Fibroblast of the conjunctiva (primary cell): ENCODE results near the gene TRABD.
"Not testable (repeated sequence)": the region's sequence is repeated elsewhere in the genome, so short reads cannot be mapped to it uniquely, and the experiment has no call there.

Experiments used
- DNase-seq: peaks from one replicate; pipeline ENCODE4 v3.0.0-alpha.2; 2010; ENCODE audit warnings: low read depth

Gene TRABD

DNA sequence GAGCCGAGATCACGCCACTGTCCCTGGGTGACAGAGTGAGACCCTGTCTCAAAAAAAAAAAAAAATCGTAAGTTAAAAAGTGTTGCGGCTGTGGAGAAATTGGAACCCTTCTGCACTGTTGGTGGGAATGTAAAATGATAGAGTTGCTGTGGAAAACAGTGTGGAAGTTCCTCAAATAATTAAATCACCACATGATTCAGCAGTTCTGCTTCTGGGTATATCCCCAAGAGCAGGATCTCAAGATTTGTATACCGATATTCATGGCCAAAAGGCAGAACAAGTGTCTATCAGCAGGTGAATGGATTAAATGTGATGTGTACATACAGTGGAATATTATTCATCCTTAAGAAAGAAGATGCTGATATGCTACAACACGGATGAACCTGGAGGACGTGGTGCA lies 18.9 kb downstream of the TRABD start:
- DNase-seq: no peak

- not testable (repeated sequence) for DNase-seq
Measured at GRCh38 chr22:50204998-50205397, 19.3 kb downstream of the TRABD start.

GRCh38 chr22:50205781-50206569 lies 20.3 kb downstream of the TRABD start:
- no peak for DNase-seq

DNA sequence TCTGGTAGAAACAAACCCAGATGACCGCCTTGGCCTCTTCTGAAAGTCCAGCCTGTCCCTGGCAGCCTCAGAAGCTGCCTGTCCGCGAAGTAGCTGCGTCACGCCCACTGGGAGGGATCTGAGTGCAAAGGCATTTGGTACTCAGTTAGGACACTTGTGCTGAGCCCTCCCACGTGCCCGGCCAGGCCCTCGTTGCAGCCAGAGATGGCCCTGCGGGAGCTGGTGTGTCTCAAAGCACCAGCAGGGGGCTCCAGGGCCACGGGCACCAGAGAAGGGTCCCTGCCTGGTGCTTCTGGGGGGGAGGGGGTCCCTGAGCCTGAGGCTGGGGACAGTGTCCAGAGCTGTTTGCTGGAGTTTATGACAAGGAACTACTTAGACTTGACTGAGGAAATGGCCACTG lies 20.9 kb downstream of the TRABD start:
- peak; percentile 27 for DNase-seq

DNA sequence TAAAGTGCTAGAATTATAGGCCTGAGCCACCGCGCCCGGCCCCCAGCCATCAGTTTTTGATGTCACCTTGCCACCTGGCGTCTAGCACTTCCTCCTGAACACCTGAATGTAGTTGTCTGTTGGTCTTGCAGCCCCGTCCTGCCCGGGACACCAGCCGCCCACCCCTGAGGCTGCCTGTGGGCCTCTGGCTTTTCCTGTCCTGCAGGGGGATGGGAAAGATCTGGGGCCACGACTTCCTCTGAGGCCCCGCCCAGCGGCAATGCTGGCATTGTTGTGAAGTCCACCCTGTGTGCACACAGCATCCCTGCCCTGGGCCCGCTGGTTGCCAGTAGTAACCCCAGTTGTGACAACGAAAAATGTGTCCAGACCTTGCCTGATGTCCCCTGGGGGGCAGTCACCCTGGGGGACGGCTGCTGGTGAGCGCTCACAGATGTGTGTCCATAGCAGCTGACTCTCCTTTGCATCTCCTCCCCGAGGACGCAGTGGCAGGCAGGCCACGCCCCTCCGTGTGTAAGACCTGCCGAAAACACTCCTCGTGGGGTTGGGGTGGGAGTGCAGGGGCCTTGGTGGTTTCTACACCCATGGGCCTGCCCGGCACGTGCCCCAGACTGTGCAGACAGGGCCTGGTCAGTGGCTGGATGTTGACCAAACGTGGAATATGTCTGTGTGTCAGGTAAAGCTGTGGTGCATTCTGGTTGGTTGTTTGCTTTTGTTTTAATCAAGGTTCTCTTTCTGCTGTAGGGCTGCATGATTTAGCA lies 21.8 kb downstream of the TRABD start:
- DNase-seq: no peak

- DNase-seq: no peak
Measured at GRCh38 chr22:50208430-50208938, 22.8 kb downstream of the TRABD start.

GRCh38 chr22:50208939-50209892 lies 23.5 kb downstream of the TRABD start:
- no peak for DNase-seq

GRCh38 chr22:50209893-50210292 lies 24.2 kb downstream of the TRABD start:
- DNase-seq: peak; percentile 39

DNA sequence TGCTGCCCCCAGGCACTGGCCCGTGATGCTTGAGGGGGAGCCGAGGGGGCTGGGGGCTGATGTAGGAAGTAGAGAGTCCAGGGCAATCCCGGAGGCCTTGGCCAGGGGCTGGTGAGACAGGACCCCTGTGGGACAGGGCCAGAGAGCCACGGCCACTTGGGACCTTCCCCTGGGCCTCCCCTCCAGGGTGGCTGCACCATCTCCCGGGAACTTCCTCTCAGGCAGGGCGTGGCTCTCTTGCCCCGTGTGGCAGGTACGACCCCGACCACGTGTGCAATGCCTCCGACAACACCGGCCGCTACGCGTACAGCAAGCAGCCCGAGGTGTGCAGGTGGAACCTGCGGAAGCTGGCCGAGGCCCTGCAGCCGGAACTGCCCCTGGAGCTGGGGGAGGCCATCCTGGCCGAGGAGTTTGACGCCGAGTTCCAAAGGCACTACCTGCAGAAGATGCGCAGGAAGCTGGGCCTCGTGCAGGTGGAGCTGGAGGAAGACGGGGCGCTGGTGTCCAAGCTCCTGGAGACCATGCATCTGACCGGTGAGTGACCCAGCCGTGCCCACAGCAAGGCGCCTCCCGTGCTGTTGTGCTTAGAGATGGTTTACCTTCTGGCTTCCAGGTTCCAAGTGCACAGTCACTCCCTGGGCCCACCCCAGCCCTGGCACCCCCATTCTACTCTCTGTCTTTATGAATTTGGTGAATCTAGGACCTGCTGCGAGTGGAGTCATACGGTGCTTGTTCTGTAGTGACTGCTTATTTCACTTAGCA lies 24.8 kb downstream of the TRABD start:
- DNase-seq: no peak

GRCh38 chr22:50211147-50211546 lies 25.4 kb downstream of the TRABD start:
- DNase-seq: no peak

DNA sequence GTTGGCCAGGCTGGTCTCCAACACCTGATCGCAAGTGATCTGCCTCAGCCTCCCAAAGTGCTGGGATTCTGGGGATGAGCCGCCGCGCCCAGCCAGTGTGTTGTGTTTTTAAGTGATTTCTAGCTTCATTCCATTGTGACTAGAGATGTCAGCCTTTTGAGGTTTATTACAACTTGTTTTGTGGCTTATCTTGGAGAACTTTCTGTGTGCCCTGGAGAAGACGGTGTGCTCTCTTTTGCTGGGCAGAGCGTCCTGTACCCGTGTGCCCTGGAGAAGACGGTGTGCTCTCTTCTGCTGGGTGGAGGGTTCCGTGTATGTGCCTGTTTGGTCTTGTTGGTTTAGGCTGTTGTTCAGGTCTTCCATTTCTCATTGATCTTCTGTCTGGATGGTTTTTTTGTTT lies 27.6 kb downstream of the TRABD start:
- no peak for DNase-seq

GRCh38 chr22:50215297-50216054 lies 29.8 kb downstream of the TRABD start:
- no peak for DNase-seq

DNA sequence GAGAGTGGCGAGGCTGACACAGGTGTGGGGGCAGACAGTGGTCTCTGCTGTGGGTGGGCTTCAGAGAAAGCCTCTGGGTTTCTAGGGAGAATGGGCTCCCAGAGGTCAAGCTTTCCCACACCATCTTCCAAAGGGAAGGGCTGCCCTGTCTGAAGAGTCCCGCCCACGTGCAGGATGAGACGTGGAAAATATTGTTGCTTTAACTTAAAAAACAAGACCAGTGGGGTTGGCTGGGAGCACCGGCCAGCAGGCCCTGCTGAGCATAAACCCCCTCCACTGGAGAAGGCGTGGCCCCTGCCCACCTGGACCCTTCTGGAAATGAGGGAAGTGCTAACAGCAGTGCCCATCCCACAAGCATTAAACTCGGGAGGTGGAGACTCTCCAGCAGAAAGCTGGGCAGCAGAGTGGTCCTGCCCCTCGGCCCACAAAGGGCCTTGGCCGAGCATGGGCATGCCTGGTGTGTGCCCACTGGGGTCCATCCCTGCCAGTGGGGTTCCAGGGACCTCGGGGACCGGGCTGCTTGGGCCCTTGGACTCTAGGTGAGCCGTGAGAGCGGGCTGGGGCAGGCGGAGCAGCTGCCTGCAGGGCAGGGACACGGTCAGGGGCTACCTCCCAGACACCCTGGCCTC lies 30.5 kb downstream of the TRABD start:
- DNase-seq: no peak

- DNase-seq: no peak
Measured at GRCh38 chr22:50216684-50217520, 31.2 kb downstream of the TRABD start.

GRCh38 chr22:50217543-50218152 lies 31.9 kb downstream of the TRABD start:
- no peak for DNase-seq

DNA sequence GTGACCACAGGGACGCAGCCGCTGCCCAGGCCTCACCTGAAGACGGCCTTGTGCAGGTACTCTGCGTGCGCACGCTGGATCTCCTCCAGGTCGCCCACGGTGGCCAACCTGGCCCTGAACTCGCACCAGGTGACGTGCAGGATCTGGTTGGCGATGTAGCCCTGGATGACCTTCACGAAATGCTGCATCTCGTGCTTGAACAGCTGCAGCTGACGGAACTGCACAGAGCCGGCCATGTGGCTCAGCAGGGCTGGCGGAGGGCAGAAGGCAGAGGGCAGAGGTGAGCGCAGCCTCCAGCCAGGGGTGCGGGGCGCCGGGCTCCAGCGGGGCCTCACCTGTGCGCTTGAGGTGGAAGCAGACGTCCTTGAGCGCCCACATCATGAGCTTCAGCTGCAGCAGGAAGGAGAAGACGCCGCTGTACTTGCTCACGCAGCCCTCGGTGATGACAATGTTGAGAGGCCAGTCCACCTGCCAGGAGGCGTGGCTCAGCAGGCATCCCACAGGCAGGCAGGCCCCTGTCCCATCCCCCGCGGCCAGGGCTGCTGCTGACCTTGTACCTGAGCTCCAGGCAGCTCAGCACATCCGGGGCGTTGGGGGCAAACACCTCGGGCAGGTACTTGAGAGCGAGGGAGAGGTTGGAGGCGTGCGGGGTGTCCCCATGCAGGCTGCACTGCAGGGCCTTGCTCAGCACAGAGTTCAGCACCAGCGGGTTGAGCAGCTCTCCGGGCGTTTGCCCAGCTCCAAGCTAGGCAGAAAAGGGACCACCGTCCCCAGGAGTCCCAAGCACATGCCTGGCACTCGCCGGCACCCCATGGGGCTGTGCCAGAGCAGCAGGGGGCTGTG lies 32.7 kb downstream of the TRABD start:
- no peak for DNase-seq

GRCh38 chr22:50218996-50219727 lies 33.4 kb downstream of the TRABD start:
- peak; percentile 82 for DNase-seq
